Left renal cortex interstitium (tissue), 4 donors: ENCODE results near the gene MVK. TPM values are rescaled to one million over a fixed set of nuclear protein-coding genes. Genes with fewer than 3 reads are reported as not detected.
"Not testable (repeated sequence)": the region's sequence is repeated elsewhere in the genome, so short reads cannot be mapped to it uniquely, and the experiment has no call there.

Experiments used
- DNase-seq, 4 donors: peaks; one replicate each; pipeline ENCODE4 v3.0.0-alpha.2; 2013; ENCODE audit warnings: low read depth in 4 of 4, low spot score in 2 of 4, missing footprints in 1 of 4
- polyA plus RNA-seq, 4 donors: library from polyadenylated mRNA; unstranded; fragments of 120-200 nt; gene quantifications; one replicate each; pipeline ENCODE4 v1.2.1, GENCODE V29; 2013; ENCODE audit not compliant: insufficient read length in 4 of 4

Gene MVK
- polyA plus RNA-seq, 4 donors: 20.3 to 24.7 (median 22.1) TPM

GRCh38 chr12:109588461-109589239 lies 15.1 kb downstream of the MVK start:
- no peak for DNase-seq

GRCh38 chr12:109589240-109589590 lies 15.6 kb downstream of the MVK start:
- DNase-seq: no peak

- no peak for DNase-seq
Measured at GRCh38 chr12:109589691-109590245, 16.2 kb downstream of the MVK start.

- no peak for DNase-seq
Measured at GRCh38 chr12:109590566-109590965, 17.0 kb downstream of the MVK start.

GRCh38 chr12:109591041-109591440 lies 17.4 kb downstream of the MVK start:
- no peak for DNase-seq

- DNase-seq: no peak
Measured at GRCh38 chr12:109592195-109592904, 18.8 kb downstream of the MVK start.

- DNase-seq: no peak
Measured at GRCh38 chr12:109592905-109593272, 19.3 kb downstream of the MVK start.

GRCh38 chr12:109594556-109595317 lies 21.1 kb downstream of the MVK start:
- no peak for DNase-seq

GRCh38 chr12:109595321-109595902 lies 21.8 kb downstream of the MVK start:
- DNase-seq: no peak

- no peak for DNase-seq
Measured at GRCh38 chr12:109596418-109597244, 23.0 kb downstream of the MVK start.

- no peak for DNase-seq
Measured at GRCh38 chr12:109597414-109597794, 23.8 kb downstream of the MVK start.

- DNase-seq: peak in 3 of 4 donors; percentile 52 to 69 (median 67)
Measured at GRCh38 chr12:109597795-109598427, 24.3 kb downstream of the MVK start.

- no peak for DNase-seq
Measured at GRCh38 chr12:109598428-109598854, 24.8 kb downstream of the MVK start.

- DNase-seq: no peak
Measured at GRCh38 chr12:109599087-109599486, 25.5 kb downstream of the MVK start.

GRCh38 chr12:109600481-109600880 lies 26.9 kb downstream of the MVK start:
- no peak for DNase-seq

- no peak for DNase-seq
Measured at GRCh38 chr12:109600995-109601394, 27.4 kb downstream of the MVK start.

GRCh38 chr12:109601557-109601956 lies 28.0 kb downstream of the MVK start:
- no peak for DNase-seq

GRCh38 chr12:109602132-109602531 lies 28.5 kb downstream of the MVK start:
- DNase-seq: not testable (repeated sequence)

GRCh38 chr12:109604132-109604585 lies 30.6 kb downstream of the MVK start:
- DNase-seq: no peak
